Bone marrow (tissue), 2 donors: ENCODE measurements around the gene NDUFB6.
"Not testable (repeated sequence)": the region's sequence is repeated elsewhere in the genome, so short reads cannot be mapped to it uniquely, and the experiment has no call there.

ENCODE experiments used
- DNase-seq, 2 donors: peaks; one replicate each; lab custom pipeline; 2025; lab: John Stamatoyannopoulos, UW

NDUFB6 gene

DNA sequence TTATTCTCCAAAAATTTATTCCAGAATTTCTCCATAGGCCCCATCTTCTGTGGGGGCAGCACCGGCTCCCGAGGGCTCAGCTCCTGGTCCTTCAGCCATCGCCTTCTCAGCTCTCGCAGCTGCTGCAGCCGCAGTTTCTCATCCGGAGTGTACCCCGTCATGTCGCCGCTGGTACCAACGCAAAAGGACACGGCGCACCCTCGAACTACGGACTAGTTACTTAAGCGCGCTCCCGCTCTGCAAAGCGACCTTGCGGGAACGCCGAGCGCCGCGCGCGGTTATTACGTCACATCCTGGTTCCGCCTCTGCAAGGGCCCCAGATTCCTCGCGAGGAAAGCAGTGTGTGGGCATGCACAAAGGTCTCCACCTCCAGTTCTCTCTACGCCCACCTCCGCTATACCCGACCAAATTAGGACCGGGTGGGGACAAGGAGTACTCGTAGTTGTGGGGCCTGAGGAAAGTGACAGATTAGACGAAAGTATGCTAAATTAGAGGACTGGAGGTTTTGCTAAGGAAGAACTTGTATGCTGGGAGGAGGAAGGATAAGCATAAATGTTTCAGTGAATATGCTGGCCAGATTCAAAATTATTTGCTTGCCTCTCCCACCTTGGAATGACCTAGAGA lies at the start of gene NDUFB6:
NDUFB6 (minus strand) TSS at position 260 of the 624 bp plus-strand sequence; CDS start at position 161, 99 bp downstream.
- peak; percentile 78 to 91 for DNase-seq

DNA sequence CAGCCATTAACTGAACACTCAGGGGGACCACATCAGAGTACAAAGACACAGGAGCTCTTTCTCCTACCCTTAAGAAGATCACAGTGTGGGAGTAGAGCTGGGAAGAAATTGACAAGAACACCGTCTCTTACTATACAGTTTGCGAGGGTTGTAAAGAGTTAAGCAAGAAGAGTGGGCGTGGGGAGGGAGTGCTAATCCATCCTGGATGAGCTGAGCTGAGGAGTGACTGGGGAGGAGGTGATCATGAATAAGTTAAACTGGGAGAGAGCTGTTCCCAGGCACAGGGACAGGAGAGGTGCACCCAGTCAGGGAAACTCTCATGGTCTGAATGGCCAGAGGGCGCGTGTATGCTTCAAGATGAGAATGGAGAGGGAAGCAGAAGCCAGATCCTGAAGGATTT lies 45.3 kb upstream of the NDUFB6 start:
- DNase-seq = no peak

DNA sequence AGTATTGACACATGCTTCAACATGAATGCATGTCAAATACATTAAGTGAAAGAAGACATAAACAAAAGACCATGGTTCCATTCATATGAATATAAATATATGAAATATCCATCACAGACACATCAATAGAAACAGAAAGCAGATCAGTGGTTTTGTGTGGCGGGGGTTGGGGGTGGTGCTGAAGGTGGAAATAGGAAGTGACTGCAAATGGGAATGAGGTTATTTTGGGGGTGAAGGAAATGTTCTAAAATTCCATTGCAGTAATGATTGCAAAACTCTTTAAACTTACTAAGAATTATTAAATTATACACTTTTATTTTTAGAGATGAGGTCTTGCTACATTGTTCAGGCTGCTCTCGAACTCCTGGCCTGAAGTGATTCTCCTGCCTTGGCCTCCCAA lies 33.9 kb upstream of the NDUFB6 start:
- DNase-seq = no peak

DNA sequence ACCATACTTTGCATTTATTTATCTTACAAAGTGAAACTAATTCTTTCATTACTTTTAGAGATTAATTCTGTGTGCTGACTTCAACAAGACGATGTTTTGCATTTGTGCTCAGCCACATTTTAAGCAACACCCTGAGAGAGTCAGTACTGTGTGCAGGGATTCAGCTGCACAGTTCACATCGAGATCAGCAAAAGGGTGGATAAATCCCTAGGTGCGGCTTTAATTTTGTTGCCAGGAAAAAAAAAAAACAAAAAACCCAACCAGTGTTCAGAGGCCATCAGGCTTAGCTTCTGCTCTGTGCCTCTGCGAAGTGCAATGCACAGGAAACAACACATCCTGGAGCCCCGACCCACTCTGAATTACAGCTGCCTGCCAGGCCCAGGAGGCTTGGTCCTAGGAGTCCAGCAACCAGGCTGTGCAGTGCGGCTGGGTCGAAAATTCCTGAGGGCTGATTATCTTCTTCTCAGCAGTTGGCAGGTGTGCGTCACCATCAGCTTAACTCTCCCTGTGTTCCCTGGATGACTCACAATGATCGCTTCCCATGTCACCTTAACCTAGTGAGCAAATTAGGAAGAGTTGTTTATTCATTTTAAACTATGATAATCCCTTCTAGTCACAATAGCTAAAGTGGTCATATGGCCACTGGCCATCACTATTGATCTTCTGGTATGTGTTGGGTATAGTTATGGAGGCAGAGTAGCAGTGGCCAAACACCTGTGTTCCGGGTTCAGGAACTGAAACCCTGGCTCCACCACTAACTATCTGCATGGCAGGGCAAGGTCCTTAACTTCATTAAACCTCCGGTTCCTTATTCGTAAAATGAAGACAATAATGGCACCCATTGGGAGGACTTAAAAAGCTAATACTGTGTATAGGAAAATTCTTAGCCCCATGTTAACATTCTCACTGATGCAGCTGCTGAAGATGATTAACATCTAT lies 31.2 kb upstream of the NDUFB6 start:
- no peak for DNase-seq

DNA sequence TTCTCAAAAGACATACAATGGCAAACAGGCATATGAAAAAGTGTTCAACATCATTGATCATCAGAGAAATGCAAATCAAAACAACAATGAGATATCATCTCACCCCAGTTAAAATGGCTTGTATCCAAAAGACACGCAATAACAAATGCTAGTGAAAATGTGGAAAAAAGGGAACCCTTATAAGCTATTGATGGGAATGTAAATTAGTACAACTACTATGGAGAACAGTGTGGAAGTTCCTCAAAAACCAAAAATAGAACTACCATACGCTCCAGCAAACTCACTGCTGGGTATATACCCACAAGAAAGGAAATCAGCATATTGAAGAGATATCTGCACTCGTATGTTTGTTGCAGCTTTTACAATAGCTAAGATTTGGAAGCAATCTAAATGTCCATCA lies 26.1 kb upstream of the NDUFB6 start:
- not testable (repeated sequence) for DNase-seq

DNA sequence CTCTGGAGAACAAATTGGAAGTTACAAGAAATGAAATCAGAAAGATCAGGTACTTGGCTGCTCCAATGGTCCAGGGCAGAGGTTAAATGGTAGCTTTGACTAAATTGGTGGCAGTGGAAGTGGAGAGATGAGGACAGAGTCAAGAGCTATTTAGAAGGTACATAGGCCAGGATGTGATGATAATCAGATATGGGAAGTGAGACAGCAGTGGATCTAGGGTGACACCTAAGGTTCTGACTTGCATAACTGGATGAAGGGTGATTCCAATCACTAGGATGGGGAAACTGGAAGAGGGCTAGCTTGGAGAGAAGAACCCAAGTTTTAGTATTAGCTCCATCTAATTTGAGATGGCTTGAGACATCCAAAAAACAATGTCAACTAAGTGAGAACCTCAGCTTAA lies 24.0 kb upstream of the NDUFB6 start:
- no peak for DNase-seq

DNA sequence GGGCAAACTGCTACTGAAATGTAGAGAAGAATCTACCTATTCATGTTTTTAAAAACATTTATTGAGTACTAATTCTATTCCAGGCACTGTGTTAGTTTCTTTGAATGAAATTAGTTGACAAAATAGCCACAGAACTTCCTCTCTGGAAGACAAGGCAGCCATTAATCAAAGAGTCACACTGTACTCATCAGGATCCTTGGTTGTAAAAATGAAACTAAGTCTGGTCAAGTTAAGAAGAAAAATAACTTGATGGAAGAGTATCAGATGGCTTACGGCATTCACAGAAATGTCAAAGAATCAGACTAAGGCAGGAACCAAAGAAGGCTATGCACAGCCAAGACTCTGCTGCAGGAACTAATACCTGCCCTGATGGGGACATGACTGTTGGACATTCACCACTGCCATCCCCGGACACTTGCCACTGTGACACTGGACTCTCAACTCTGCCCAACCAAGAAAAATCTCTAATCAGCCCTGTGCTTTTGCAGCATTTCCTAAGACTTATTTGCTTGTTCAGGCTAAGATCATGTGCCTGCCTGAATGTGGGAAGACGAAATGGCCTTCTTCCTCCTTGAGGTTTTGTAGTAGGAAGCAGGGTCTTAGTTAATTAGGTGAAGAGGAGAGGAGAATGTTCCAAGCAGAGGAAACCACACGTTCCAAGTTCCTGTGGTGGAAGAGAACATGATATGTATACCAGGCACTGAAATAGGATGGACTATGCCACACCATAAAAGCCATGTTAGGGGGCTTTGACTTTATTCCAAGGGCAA lies 23.3 kb upstream of the NDUFB6 start:
- DNase-seq = no peak

DNA sequence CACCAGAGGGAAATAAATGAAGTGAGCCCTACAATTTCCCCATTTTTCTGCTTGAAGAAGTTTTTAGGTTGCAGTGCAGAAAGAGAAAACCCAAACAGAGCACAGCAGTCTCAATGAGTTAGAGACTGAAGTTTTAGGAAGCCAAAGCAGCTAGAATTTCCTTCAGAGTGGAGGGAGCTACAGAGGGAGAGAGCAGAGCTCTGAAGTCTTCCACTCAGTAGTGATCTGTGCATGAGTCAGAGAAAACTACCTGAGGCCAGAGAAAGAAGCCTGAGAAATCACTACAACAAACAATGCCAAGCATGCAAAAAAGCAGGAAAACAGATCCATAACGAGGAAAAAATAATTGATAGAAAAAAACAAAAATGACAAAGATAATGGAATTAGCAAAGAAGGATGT lies 17.9 kb upstream of the NDUFB6 start:
- DNase-seq = no peak

DNA sequence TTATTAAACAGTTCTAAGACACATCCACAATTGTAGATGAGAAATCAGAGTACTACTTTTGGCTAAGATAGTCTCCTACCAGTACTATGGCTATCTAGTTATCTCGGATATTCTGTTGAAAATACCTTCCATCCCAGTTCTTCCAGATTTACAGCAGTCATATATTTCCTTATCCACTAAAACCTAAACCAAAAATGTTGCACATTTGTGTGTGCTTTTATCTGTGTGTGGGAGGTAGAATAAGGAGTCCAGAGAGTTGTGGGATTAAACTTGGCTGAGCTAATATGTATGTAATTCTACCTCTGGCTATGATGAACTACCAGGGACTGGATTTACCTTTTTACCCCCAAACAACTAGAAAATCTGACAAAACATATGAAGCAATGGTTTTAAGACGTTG lies 17.5 kb upstream of the NDUFB6 start:
- DNase-seq = no peak

DNA sequence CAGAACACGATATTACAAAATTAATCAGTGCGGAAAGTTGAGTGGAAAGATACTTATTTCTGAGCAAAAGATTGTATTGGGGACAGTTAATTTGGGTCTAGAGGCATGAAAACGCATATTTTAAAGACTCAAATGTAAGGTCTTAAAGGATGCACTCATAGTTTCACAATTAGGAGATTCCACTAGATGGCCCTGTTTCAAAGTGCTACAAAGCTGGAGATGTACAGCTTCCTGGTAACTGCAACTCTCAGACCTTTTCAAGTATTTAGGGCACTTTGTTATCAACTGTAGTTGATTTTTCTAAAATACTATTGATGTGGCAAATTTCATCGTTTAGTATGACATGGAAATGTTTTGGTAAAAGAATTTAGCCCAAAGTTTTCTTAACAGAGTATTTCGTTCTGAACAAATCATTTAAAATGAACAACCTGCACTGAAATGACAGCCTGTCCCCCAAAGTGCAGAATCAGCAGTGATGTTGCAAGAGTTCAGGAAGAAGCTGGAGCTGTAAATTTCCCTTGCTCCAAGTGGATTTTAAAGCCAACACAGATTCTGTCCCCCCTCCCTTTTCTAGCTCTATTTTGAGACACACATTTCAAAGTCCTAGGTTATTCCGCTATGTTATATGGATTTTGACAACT lies 16.2 kb upstream of the NDUFB6 start:
- DNase-seq = peak in 1 of 2 donors; percentile 29

DNA sequence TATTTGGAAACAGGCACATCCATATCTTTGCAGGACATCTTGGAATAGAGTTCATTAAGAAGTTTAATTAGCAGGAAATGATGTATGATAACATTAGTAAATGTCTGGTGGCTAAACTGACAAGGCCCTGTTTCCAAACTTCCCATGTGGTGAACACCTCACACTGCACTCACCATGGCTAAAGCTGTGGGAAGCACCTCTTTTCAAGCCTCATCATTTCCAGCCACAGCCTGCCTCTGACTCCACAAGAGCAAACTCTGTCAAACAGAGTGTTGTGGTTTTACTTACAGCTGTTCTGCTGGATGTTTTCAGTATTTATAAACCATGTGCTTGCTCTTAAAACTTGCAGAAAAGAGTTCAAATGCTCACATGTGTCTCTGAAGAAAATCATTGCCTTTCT lies 14.9 kb upstream of the NDUFB6 start:
- no peak for DNase-seq

DNA sequence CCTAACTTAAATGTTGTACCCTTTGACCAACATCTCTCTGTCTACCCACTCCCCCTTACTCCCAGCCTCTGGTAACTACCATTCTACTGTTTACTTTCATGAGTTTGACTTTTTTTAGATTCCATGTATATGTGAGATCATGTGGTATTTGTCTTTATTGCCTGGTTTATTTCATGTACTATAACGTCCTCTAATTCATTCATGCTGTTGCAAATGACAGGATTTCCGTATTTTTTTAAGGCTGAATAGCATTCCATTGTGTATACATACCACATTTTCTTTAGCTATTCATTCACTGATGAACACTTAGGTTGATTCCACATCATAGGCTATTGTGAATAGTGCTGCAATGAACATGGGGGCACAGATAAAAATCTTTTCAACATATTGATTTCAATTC lies 11.8 kb upstream of the NDUFB6 start:
- DNase-seq = no peak

DNA sequence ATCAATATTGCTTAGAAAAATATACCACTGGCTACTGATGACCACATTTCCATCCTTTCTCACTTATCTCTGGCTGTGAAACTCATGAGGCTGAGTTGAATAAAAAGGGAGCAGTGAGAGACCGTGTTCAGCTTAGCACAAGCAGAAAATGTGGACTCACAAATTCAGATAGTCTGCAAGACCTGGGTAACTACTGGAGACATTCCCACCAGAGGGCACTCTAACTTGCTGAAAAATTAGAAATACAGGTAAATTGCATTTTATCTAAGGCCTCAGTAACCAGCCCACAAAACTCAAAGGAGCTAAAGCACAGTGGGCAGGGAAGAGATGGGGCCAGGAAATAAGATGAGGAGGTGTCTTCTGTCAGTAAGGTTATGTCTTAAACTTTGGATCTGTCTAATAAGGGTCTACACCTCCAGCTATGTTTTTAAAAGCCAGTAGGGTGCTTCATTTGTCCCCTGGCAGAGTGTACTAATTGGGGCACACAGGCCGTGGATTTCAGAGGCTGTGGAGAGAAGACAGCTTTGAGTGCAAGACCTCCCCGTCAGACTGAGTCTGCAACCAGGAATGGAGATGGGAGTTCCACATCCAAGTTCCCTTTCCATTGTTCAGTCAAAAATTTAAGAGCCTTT lies 8.7 kb upstream of the NDUFB6 start:
- peak in 1 of 2 donors; percentile 10 for DNase-seq

DNA sequence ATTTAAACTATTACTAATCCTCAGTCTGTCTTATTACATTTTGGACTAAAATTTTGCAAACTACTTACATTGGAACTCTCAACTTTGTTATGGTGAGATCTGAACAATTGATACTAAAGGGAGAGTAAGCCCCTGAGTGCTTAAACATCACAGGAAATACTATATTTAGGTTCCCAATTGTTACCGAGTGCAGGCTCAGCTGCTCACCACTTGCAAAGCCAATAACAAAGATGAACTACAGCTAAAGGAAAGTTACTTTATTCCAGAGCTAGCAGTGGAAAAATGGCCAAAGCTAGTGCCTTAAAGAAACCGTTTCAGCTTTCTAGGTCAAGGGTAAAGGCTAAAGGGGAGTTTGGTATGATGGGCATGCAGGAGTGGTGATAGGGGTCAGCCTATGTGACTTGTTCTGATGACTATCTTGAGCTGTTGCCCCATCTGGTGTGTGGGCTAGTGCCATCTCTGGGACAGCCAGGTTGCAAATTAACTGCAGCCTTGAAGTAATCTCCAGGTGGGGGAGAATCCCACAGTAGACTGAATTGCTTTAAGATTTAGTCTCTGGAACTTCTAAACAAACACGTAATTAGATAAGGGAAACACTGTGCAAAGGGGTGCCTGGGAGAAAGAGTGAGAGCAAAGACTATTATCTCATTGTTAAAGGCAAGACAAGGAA lies 7.8 kb upstream of the NDUFB6 start:
- no peak for DNase-seq

DNA sequence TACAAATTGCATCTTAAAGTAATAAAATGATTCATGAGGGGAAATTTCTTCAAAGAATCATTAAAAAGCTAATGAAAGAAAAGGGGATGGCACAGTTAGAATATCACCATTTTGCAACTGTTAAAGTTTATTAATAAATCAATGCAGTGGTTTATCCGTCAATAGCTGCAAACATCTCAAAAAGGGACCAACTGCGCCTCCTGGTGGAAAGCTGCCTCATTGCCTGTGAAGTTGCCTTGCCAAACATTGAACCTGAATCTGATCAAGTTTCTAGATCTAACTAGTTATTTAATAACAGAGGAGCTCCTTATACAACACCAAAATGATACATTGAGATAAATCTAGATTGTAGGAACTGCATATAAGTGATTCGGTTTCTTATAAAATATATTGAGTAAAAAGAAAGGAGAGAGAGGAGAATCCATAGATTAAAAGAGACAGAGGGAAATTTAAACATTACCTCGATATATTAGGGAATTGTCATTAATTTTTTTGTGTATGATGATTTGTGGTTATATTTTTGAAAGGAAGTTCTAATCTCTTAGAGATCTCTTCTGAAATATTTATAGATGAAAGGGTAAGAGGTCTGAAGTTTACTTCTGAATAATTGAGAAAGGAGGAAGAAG lies 6.9 kb upstream of the NDUFB6 start:
- peak; percentile 5 to 22 for DNase-seq

DNA sequence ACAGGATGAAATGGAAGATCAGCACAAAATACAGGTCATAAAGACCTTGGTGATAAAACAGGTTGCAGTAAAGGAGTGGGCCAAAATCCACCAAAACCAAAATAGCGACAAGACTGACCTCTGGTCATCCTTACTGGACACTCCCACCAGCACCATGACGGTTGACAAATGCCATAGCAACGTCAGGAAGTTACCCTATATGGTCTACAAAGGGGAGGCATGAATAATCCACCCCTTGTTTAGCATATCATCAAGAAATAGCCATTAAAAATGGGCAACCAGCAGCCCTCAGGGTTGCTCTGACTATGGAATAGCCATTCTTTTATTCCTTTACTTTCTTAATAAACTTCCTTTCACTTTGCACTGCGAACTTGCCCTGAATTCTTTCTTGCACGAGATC lies 6.0 kb upstream of the NDUFB6 start:
- no peak for DNase-seq

DNA sequence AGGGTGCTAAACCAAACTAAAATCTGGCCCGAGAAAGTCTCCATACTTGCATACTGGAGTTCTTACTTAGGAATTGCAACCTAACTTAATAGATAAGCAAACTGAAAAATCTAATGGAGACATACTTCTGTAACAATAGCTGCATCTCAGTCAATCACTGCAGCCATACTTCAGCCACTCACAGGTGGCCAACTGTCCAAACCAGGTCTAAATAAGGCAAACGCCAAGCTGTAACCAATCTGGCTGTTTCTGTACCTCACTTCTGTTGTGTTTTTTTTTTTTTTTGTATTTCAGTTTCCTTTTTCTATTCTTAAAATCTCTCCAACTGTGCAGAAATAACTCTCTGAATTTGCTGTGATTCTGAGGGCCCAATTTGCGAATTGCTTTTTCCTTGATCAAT lies 4.4 kb upstream of the NDUFB6 start:
- no peak for DNase-seq

DNA sequence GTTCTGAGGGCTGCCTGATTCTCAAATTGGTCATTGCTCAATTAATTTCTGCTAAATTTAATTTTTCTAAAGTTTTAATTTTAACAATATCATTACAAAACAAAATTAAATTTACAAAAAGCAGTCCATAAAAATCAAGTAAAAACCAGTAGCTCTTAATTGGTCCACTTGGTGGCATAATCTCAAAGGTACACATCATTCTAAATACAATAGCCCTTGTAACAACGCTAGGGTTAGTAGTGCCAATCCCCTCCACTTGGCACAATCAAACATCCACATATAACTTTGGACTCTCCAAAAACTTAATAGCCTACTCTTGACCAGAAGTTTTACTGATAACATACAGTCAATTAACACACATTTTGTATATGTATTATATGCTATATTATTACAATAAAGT lies 1.9 kb upstream of the NDUFB6 start:
- no peak for DNase-seq

DNA sequence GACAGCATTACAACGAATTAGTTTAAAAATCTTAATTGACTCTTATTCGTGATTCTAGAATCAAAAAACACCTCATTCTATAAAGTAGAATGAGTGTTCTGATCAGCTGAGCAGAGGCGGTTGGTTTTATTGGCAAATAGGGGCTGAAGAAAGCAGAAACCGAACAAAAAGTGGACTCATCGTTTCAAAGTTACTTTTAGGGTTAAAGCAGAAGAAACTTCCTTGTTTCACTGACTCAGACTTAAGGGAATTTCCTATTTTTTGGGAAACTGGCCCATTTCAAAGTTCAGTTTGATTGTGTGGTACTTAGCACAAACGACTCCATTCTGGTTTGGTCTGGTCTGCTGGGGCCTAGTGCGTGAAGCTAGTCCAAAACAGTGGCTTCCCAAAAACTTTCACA lies 862 bp upstream of the NDUFB6 start:
- no peak for DNase-seq
